Small intestine (tissue), 7 donors: ENCODE data around the gene GRIN3A. TPM values are rescaled to one million over a fixed set of nuclear protein-coding genes. Genes with fewer than 3 reads are reported as not detected.

Experiments
- DNase-seq, 2 donors: peaks; one replicate each; pipeline versions ENCODE4 v3.0.0 to v3.0.0-alpha.2; 2013
- FAIRE-seq: peaks from 2 replicates; lab custom pipeline; 2012; peaks lifted over from hg19 to GRCh38; lab: Jason Lieb, UNC
- H3K27ac ChIP-seq, 3 donors: one replicate each; pipeline ENCODE4 v1.5.1; 2013; ENCODE audit warnings: low read length in 2 of 3, mild to moderate bottlenecking in 2 of 3, control low read depth in 1 of 3, inconsistent platforms in 1 of 3, low read depth in 1 of 3, moderate library complexity in 1 of 3
- H3K27me3 ChIP-seq, 3 donors: one replicate each; pipeline ENCODE4 v1.6.1; 2013; ENCODE audit warnings: low read length in 3 of 3, inconsistent platforms in 1 of 3; ENCODE audit not compliant: control insufficient read depth in 3 of 3, insufficient read depth in 3 of 3
- H3K36me3 ChIP-seq, 3 donors: one replicate each; pipeline ENCODE4 v1.6.1; 2013; ENCODE audit warnings: low read length in 3 of 3, inconsistent platforms in 1 of 3, low read depth in 1 of 3, mild to moderate bottlenecking in 1 of 3, moderate library complexity in 1 of 3; ENCODE audit not compliant: control insufficient read depth in 3 of 3, insufficient read depth in 2 of 3
- H3K4me1 ChIP-seq, 3 donors: one replicate each; pipeline ENCODE4 v1.6.1; 2013; ENCODE audit warnings: low read length in 2 of 3, inconsistent platforms in 1 of 3, low read depth in 1 of 3, mild to moderate bottlenecking in 1 of 3, moderate library complexity in 1 of 3; ENCODE audit not compliant: control insufficient read depth in 3 of 3, insufficient read depth in 2 of 3
- H3K4me3 ChIP-seq, 3 donors: one replicate each; pipeline ENCODE4 v1.5.1; 2013; ENCODE audit warnings: low read length in 3 of 3, control low read depth in 1 of 3, inconsistent platforms in 1 of 3, low read depth in 1 of 3, mild to moderate bottlenecking in 1 of 3, moderate library complexity in 1 of 3
- H3K9me3 ChIP-seq, 2 donors: one replicate each; pipeline ENCODE4 v1.6.1; 2013; ENCODE audit warnings: low read depth in 1 of 2, low read length in 1 of 2; ENCODE audit not compliant: control insufficient read depth in 2 of 2, insufficient read depth in 1 of 2
- WGBS, 3 donors: extraction: QIAGEN DNeasy Blood & Tissue Kit; methylation state at CpG; one replicate each; pipeline ENCODE4 v1.1.7; 2013; 5-methylcytosine and 5-hydroxymethylcytosine counted together
- polyA plus RNA-seq, 4 donors: library from polyadenylated mRNA; stranded (reverse) in 3 of 4; unstranded in 1 of 4; fragments of 200-250 nt in 3 of 4; fragments of 120-200 nt in 1 of 4; gene quantifications; one replicate each; pipeline versions ENCODE4 v1.2.1 to v1.2.3, GENCODE V29; 2013
- donor health status: healthy with polysubstance abuse.
- donor health status: control.
- donor health status: control.
- donor health status: Bipolar disorder and iron deficiency.
- donor health status: healthy.

Gene GRIN3A
- polyA plus RNA-seq, 4 donors: 0.15 to 0.36 TPM; not detected in 2

GRCh38 chr9:101711330-101711941, 27.0 kb downstream of the GRIN3A start:
- Histone ChIP-seq H3K36me3 (no peaks in the 10 kb centered on the region), H3K4me1 (peaks cover 0 to 4% (median 0%) of the 10 kb centered on the region in 3 donors), H3K27ac (no peak overlapping the region), H3K9me3 (no peaks in the 10 kb centered on the region), H3K27me3 (no peaks in the 10 kb centered on the region), H3K4me3 (no peak overlapping the region)
- peak in 1 of 2 donors; percentile 9 for DNase-seq
- no peak for FAIRE-seq
- WGBS, 3 donors: 74 to 84% (median 77%) methylated on average over 10 of the region's 10 CpGs

GRCh38 chr9:101708855-101709254, 29.6 kb downstream of the GRIN3A start:
- peaks cover 0 to 15% (median 0%) of the 10 kb centered on the region in 3 donors for H3K4me1 ChIP-seq
- H3K27ac ChIP-seq: no peak overlapping the region
- no peaks in the 10 kb centered on the region for H3K36me3 ChIP-seq
- 72 to 99% (median 87%) methylated on average over 2 of the region's 2 CpGs for WGBS, 3 donors
- FAIRE-seq (no peak), DNase-seq (no peak)
- no peak overlapping the region for H3K4me3 ChIP-seq
- H3K9me3 ChIP-seq: no peaks in the 10 kb centered on the region
- H3K27me3 ChIP-seq: peaks cover 0 to 2% (median 0%) of the 10 kb centered on the region in 3 donors

- no peak for DNase-seq
- no peak for FAIRE-seq
Observed at GRCh38 chr9:101707721-101708120, 30.7 kb downstream of the GRIN3A start.

GRCh38 chr9:101706997-101707396, 31.4 kb downstream of the GRIN3A start:
- Histone ChIP-seq H3K9me3 (no peaks in the 10 kb centered on the region), H3K36me3 (no peaks in the 10 kb centered on the region), H3K27ac (peak overlapping the region in 1 of 3 donors; percentile 32), H3K4me1 (peaks cover 0 to 15% (median 0%) of the 10 kb centered on the region in 3 donors), H3K4me3 (no peak overlapping the region), H3K27me3 (peaks cover 0 to 2% (median 0%) of the 10 kb centered on the region in 3 donors)
- FAIRE-seq (no peak), DNase-seq (peak in 1 of 2 donors; percentile 8)
- WGBS, 3 donors: 60 to 63% (median 61%) methylated on average over 2 of the region's 2 CpGs

More at GRCh38 chr9:101707721-101708120, 30.7 kb downstream of the GRIN3A start:
- peaks cover 0 to 2% (median 0%) of the 10 kb centered on the region in 3 donors for H3K27me3 ChIP-seq
- H3K4me3 ChIP-seq: no peak overlapping the region
- no peaks in the 10 kb centered on the region for H3K9me3 ChIP-seq
- no peaks in the 10 kb centered on the region for H3K36me3 ChIP-seq
- peaks cover 0 to 15% (median 0%) of the 10 kb centered on the region in 3 donors for H3K4me1 ChIP-seq
- H3K27ac ChIP-seq: no peak overlapping the region
- WGBS, 3 donors: 50 to 70% (median 66%) methylated on average over 3 of the region's 3 CpGs

GRCh38 chr9:101706261-101706798, 32.1 kb downstream of the GRIN3A start:
- peak overlapping the region in 1 of 3 donors; percentile 32 for H3K27ac ChIP-seq
- peak; percentile 57 to 74 for DNase-seq
- no peaks in the 10 kb centered on the region for H3K36me3 ChIP-seq
- H3K9me3 ChIP-seq: no peaks in the 10 kb centered on the region
- H3K27me3 ChIP-seq: peaks cover 0 to 2% (median 0%) of the 10 kb centered on the region in 3 donors
- no peak for FAIRE-seq
- H3K4me3 ChIP-seq: no peak overlapping the region
- peaks cover 0 to 15% (median 0%) of the 10 kb centered on the region in 3 donors for H3K4me1 ChIP-seq

- peak; percentile 50 to 65 for DNase-seq
- Histone ChIP-seq H3K27ac (peak overlapping the region in 1 of 3 donors; percentile 46), H3K27me3 (peaks cover 0 to 2% (median 0%) of the 10 kb centered on the region in 3 donors), H3K4me1 (peaks cover 0 to 15% (median 0%) of the 10 kb centered on the region in 3 donors), H3K36me3 (no peaks in the 10 kb centered on the region), H3K4me3 (peak overlapping the region in 2 of 3 donors; percentile 24 to 42), H3K9me3 (no peaks in the 10 kb centered on the region)
- FAIRE-seq: no peak
- 1 to 10% (median 2%) methylated on average over 20 to 21 of the region's 21 CpGs for WGBS, 3 donors
Observed at GRCh38 chr9:101705135-101705661, 33.2 kb downstream of the GRIN3A start.

GRCh38 chr9:101702257-101702656, 36.2 kb downstream of the GRIN3A start:
- peaks cover 0 to 3% of the 10 kb centered on the region in 2 donors for H3K9me3 ChIP-seq
- no peaks in the 10 kb centered on the region for H3K36me3 ChIP-seq
- H3K4me1 ChIP-seq: peaks cover 0 to 15% (median 0%) of the 10 kb centered on the region in 3 donors
- H3K27me3 ChIP-seq: peaks cover 0 to 2% (median 0%) of the 10 kb centered on the region in 3 donors
- no peak overlapping the region for H3K4me3 ChIP-seq
- DNase-seq (no peak), FAIRE-seq (no peak)
- H3K27ac ChIP-seq: no peak overlapping the region

- DNase-seq: no peak
- Histone ChIP-seq H3K4me3 (no peak overlapping the region), H3K27me3 (peaks cover 0 to 2% (median 0%) of the 10 kb centered on the region in 3 donors), H3K27ac (no peak overlapping the region), H3K9me3 (no peaks in the 10 kb centered on the region), H3K4me1 (no peaks in the 10 kb centered on the region), H3K36me3 (no peaks in the 10 kb centered on the region)
- 30 to 86% (median 46%) methylated on average over 1 of the region's 1 CpG for WGBS, 3 donors
- no peak for FAIRE-seq
Observed at GRCh38 chr9:101693546-101694336, 44.7 kb downstream of the GRIN3A start.
